Kidney (tissue), 14 donors: Measurements from ENCODE around the gene POLE4. TPM values are rescaled to one million over a fixed set of nuclear protein-coding genes. Genes with fewer than 3 reads are reported as not detected.

Experiments
- DNase-seq, 5 donors: peaks; one replicate each; pipeline ENCODE4 v3.0.0-alpha.2; 2013 to 2020
- FAIRE-seq: peaks from 2 replicates; lab custom pipeline; 2012; peaks lifted over from hg19 to GRCh38; lab: Jason Lieb, UNC
- H3K27ac ChIP-seq, 2 donors: one replicate each; pipeline ENCODE4 v1.7.0; 2013; ENCODE audit warnings: low read depth in 2 of 2, low read length in 2 of 2, inconsistent platforms in 1 of 2
- H3K27me3 ChIP-seq: one replicate; pipeline ENCODE4 v1.7.1; 2013; ENCODE audit warnings: low read length, inconsistent platforms; ENCODE audit not compliant: control insufficient read depth, insufficient read depth
- H3K36me3 ChIP-seq, 3 donors: one replicate each; pipeline versions ENCODE4 v1.7.0 to v1.7.1; 2013; ENCODE audit warnings: low read length in 3 of 3, control low read depth in 1 of 3, inconsistent platforms in 1 of 3; ENCODE audit not compliant: insufficient read depth in 3 of 3, control insufficient read depth in 2 of 3
- H3K4me1 ChIP-seq, 3 donors: one replicate each; pipeline versions ENCODE4 v1.7.0 to v1.7.1; 2013; ENCODE audit warnings: low read length in 3 of 3, inconsistent platforms in 1 of 3, low read depth in 1 of 3; ENCODE audit not compliant: control insufficient read depth in 2 of 3, insufficient read depth in 2 of 3
- H3K4me3 ChIP-seq, 3 donors: one replicate each; pipeline versions ENCODE4 v1.7.0 to v1.8.1; 2013; ENCODE audit warnings: low read length in 3 of 3, control low read depth in 1 of 3, inconsistent platforms in 1 of 3
- H3K9ac ChIP-seq, 3 donors: one replicate each; pipeline versions ENCODE4 v1.7.0 to v1.7.1; 2013; ENCODE audit warnings: low read length in 3 of 3, control low read depth in 1 of 3, inconsistent platforms in 1 of 3
- H3K9me3 ChIP-seq, 3 donors: one replicate each; pipeline versions ENCODE4 v1.7.0 to v1.7.1; 2013; ENCODE audit warnings: low read length in 3 of 3, control low read depth in 1 of 3, inconsistent platforms in 1 of 3; ENCODE audit not compliant: control insufficient read depth in 2 of 3, insufficient read depth in 1 of 3
- CTCF ChIP-seq: IDR thresholded peaks from 3 replicates; pipeline ENCODE4 v1.5.1; 2012; ENCODE audit warnings: mild to moderate bottlenecking, moderate library complexity, borderline replicate concordance; ENCODE audit not compliant: insufficient read depth; ENCODE audit errors: extremely low read depth
- intact Hi-C: fragments of 100-400 bp; cut with DNase I; formaldehyde crosslinking; loops from one replicate; pipeline ENCODE4 v1.11.1; 2022
- polyA plus RNA-seq: library from polyadenylated mRNA; stranded (reverse); fragments of 350-450 nt; fragmentation: Illumina TruSeq; extraction: RNeasy Lipid Tissue Mini Kit (QIAGEN cat#74804); gene quantifications from one replicate; pipeline ENCODE4 v1.2.3, GENCODE V29; 2014; ENCODE audit warnings: low read depth, low replicate concordance; ENCODE audit not compliant: insufficient read depth
- total RNA-seq: library from RNA; stranded (reverse); fragmentation: NEBNext Ultra II Directional; extraction: Animal tissue kit (Norgen Biotek cat#: 25700); gene quantifications from one replicate; pipeline ENCODE4 v1.2.1, GENCODE V29; 2021
- donor health status: control.
- donor health status: control.
- donor health status: control.
- donor health status: control.
- donor health status: control.
- donor health status: DM: yes; HTN: yes; CAD: no.
- donor health status: Normal renal cell carcinoma (clear cell type).

Gene POLE4
- total and polyA plus RNA-seq, 2 donors from 2014 or later: 54.3 to 122 TPM

GRCh38 chr2:75002007-75002406, 43.6 kb downstream of the POLE4 start:
- Histone ChIP-seq H3K4me3 (no peak overlapping the region), H3K27ac (no peak overlapping the region), H3K9me3 (no peaks in the 10 kb centered on the region), H3K27me3 (no peaks in the 10 kb centered on the region), H3K4me1 (no peaks in the 10 kb centered on the region), H3K36me3 (no peaks in the 10 kb centered on the region), H3K9ac (no peak overlapping the region)
- FAIRE-seq (no peak), DNase-seq (no peak)
- TF ChIP-seq CTCF: no peak
- intact Hi-C loops: no loop called here

GRCh38 chr2:75003276-75003675, 44.8 kb downstream of the POLE4 start:
- no peak for TF ChIP-seq CTCF
- no peaks in the 10 kb centered on the region for H3K27me3 ChIP-seq
- no peak overlapping the region for H3K27ac ChIP-seq
- no peak overlapping the region for H3K4me3 ChIP-seq
- no peaks in the 10 kb centered on the region for H3K4me1 ChIP-seq
- H3K36me3 ChIP-seq: no peaks in the 10 kb centered on the region
- no peaks in the 10 kb centered on the region for H3K9me3 ChIP-seq
- DNase-seq: no peak
- no peak overlapping the region for H3K9ac ChIP-seq
- FAIRE-seq: no peak
- intact Hi-C loops: no loop called here

GRCh38 chr2:75003773-75004172, 45.3 kb downstream of the POLE4 start:
- no peaks in the 10 kb centered on the region for H3K36me3 ChIP-seq
- H3K4me3 ChIP-seq: no peak overlapping the region
- DNase-seq: no peak
- intact Hi-C loops: no loop called here
- H3K4me1 ChIP-seq: no peaks in the 10 kb centered on the region
- no peaks in the 10 kb centered on the region for H3K27me3 ChIP-seq
- TF ChIP-seq CTCF: no peak
- H3K9me3 ChIP-seq: no peaks in the 10 kb centered on the region
- H3K9ac ChIP-seq: no peak overlapping the region
- H3K27ac ChIP-seq: no peak overlapping the region
- no peak for FAIRE-seq

GRCh38 chr2:75006041-75006440, 47.6 kb downstream of the POLE4 start:
- Histone ChIP-seq H3K9me3 (no peaks in the 10 kb centered on the region), H3K9ac (no peak overlapping the region), H3K27ac (no peak overlapping the region), H3K4me3 (no peak overlapping the region), H3K4me1 (no peaks in the 10 kb centered on the region), H3K27me3 (no peaks in the 10 kb centered on the region), H3K36me3 (no peaks in the 10 kb centered on the region)
- FAIRE-seq: no peak
- TF ChIP-seq CTCF: no peak
- DNase-seq: no peak
- intact Hi-C loops: no loop called here
